HepG2 (cell line): ENCODE measurements around the gene KDM5B. TPM values are rescaled to one million over a fixed set of nuclear protein-coding genes. Genes with fewer than 3 reads are reported as not detected.

Experiments used
- ARID4A ChIP-seq: sonication (generic); formaldehyde crosslinking; IDR thresholded peaks from 2 replicates; pipeline ENCODE4 v1.5.0; 2020; ENCODE audit warnings: mild to moderate bottlenecking, missing genetic modification reagents, borderline replicate concordance
- ARNT2 ChIP-seq: sonication (generic); formaldehyde crosslinking; IDR thresholded peaks from 2 replicates; pipeline ENCODE4 v1.8.0; 2022; ENCODE audit warnings: mild to moderate bottlenecking, low read depth, missing genetic modification reagents, moderate library complexity
- ARNTL ChIP-seq: sonication (generic); formaldehyde crosslinking; IDR thresholded peaks from 2 replicates; pipeline ENCODE4 v1.4.0; 2020; ENCODE audit warnings: mild to moderate bottlenecking, missing genetic modification reagents
- ATRX ChIP-seq: sonication (generic); formaldehyde crosslinking; IDR thresholded peaks from 2 replicates; pipeline ENCODE4 v1.4.0; 2020; ENCODE audit warnings: missing genetic modification reagents, borderline replicate concordance
- BRCA1 ChIP-seq: sonication (generic); formaldehyde crosslinking; IDR thresholded peaks from 2 replicates; pipeline ENCODE4 v1.4.0; 2020; ENCODE audit warnings: missing genetic modification reagents
- CREB3 ChIP-seq: sonication (generic); formaldehyde crosslinking; IDR thresholded peaks from 2 replicates; pipeline ENCODE4 v1.5.0; 2020; ENCODE audit warnings: missing genetic modification reagents
- DRAP1 ChIP-seq: IDR thresholded peaks from 2 replicates; pipeline ENCODE4 v1.6.1; 2016; ENCODE audit warnings: missing genetic modification reagents, missing compliant biosample characterization
- ELF1 ChIP-seq: sonication (generic); formaldehyde crosslinking; IDR thresholded peaks from 2 replicates; pipeline ENCODE4 v1.4.0; 2020; ENCODE audit warnings: missing genetic modification reagents
- FOXA3 ChIP-seq: IDR thresholded peaks from 2 replicates; pipeline ENCODE4 v1.6.1; 2016; ENCODE audit warnings: missing genetic modification reagents, missing compliant biosample characterization
- FOXK2 ChIP-seq: fragments of 450-650 bp; IDR thresholded peaks from 2 replicates; pipeline ENCODE4 v1.6.1; 2016
- JUN ChIP-seq: sonication (generic); formaldehyde crosslinking; IDR thresholded peaks from 2 replicates; pipeline ENCODE4 v1.4.0; 2020; ENCODE audit warnings: mild to moderate bottlenecking, missing genetic modification reagents
- JUND ChIP-seq: sonication (generic); formaldehyde crosslinking; IDR thresholded peaks from 2 replicates; pipeline ENCODE4 v1.8.0; 2022; ENCODE audit warnings: mild to moderate bottlenecking, missing genetic modification reagents
- KLF6 ChIP-seq: IDR thresholded peaks from 2 replicates; pipeline ENCODE4 v1.8.0; 2016; ENCODE audit warnings: missing biosample characterization, missing genetic modification reagents
- MAF1 ChIP-seq: sonication (generic); formaldehyde crosslinking; IDR thresholded peaks from 2 replicates; pipeline ENCODE4 v1.5.0; 2020; ENCODE audit warnings: missing genetic modification reagents, borderline replicate concordance
- MLX ChIP-seq: IDR thresholded peaks from 2 replicates; pipeline ENCODE4 v1.6.1; 2016
- RBM22 ChIP-seq: fragments of 200-400 bp; formaldehyde crosslinking; optimal IDR thresholded peaks from 2 replicates; pipeline ENCODE3; 2017; ENCODE audit warnings: mild to moderate bottlenecking, low read length, moderate library complexity
- RBM39 ChIP-seq: fragments of 200-400 bp; formaldehyde crosslinking; IDR thresholded peaks from one replicate; pipeline ENCODE4 v1.6.1; 2018; ENCODE audit warnings: antibody characterized with exemption, mild to moderate bottlenecking, low read depth, low read length; ENCODE audit not compliant: poor library complexity, severe bottlenecking
- RFXANK ChIP-seq: IDR thresholded peaks from 2 replicates; pipeline ENCODE4 v1.6.1; 2016
- TBX3 ChIP-seq: fragments of 450-650 bp; IDR thresholded peaks from 2 replicates; pipeline ENCODE4 v1.6.1; 2017; ENCODE audit warnings: antibody characterized with exemption, mild to moderate bottlenecking, inconsistent platforms, borderline replicate concordance
- TOE1 ChIP-seq: sonication (generic); formaldehyde crosslinking; IDR thresholded peaks from 2 replicates; pipeline ENCODE4 v1.4.0; 2020; ENCODE audit warnings: mild to moderate bottlenecking, missing genetic modification reagents
- U2AF2 ChIP-seq: fragments of 200-400 bp; formaldehyde crosslinking; IDR thresholded peaks from 2 replicates; pipeline ENCODE4 v1.6.1; 2017; ENCODE audit warnings: low read depth, mild to moderate bottlenecking, low read length
- ZC3H13 ChIP-seq: sonication (generic); formaldehyde crosslinking; IDR thresholded peaks from 2 replicates; pipeline ENCODE4 v1.8.1; 2023; ENCODE audit warnings: mild to moderate bottlenecking, missing genetic modification reagents, moderate library complexity
- ZNF441 ChIP-seq: sonication (generic); formaldehyde crosslinking; IDR thresholded peaks from 2 replicates; pipeline ENCODE4 v1.7.0; 2021; ENCODE audit warnings: missing genetic modification reagents, borderline replicate concordance
- ZNF607 ChIP-seq: sonication (generic); formaldehyde crosslinking; IDR thresholded peaks from 2 replicates; pipeline ENCODE4 v1.5.1; 2020; ENCODE audit warnings: missing genetic modification reagents, mild to moderate bottlenecking, borderline replicate concordance
- ZNF703 ChIP-seq: sonication (generic); formaldehyde crosslinking; IDR thresholded peaks from 2 replicates; pipeline ENCODE4 v1.5.1; 2020; ENCODE audit warnings: missing genetic modification reagents, mild to moderate bottlenecking, moderate library complexity, borderline replicate concordance
- ZNF850 ChIP-seq: sonication (generic); formaldehyde crosslinking; conservative IDR thresholded peaks from 2 replicates; pipeline ENCODE4 v1.9.0; 2021; ENCODE audit warnings: mild to moderate bottlenecking, missing genetic modification reagents
- polyA plus RNA-seq, 8 experiments: library from polyadenylated mRNA; depleted of rRNA in 3 of 8; stranded (reverse) in 7 of 8; unstranded in 1 of 8; fragments of >200 nt; fragmentation: Illumina TruSeq in 4 of 8; extraction: Trizol in 4 of 8; gene quantifications; 2 replicates each; pipeline versions ENCODE4 v1.2.1 to v1.2.3, GENCODE V29; 2011 to 2016; ENCODE audit warnings: low read depth in 4 of 8, missing spikeins in 1 of 8, mixed read lengths in 1 of 8; ENCODE audit not compliant: insufficient read depth in 1 of 8
- total RNA-seq, 5 experiments: library from RNA; depleted of rRNA; stranded (reverse); fragments of >200 nt; fragmentation: Illumina TruSeq; extraction: Trizol; gene quantifications; 2 replicates each; pipeline ENCODE4 v1.2.3, GENCODE V29; 2016; ENCODE audit warnings: low read depth in 1 of 5

The KDM5B gene
- total and polyA plus RNA-seq, 2 of the 13 experiments (the other 11 are each of a cell fraction or from before 2014, with no cell fraction given): 34.2 to 35.4 TPM

GRCh38 chr1:202692959-202693555, 115.2 kb downstream of the KDM5B start (continued):
- TF ChIP-seq DRAP1 (CRISPR knock-in tag): peak; percentile 60; the same call in 1 of the 2 replicates
- no peak for TF ChIP-seq ELF1 (CRISPR knock-in tag)
- TF ChIP-seq ARID4A (CRISPR knock-in tag): no peak; the same call in 1 of the 2 replicates
- no peak; the same call in 1 of the 2 replicates for TF ChIP-seq MAF1 (CRISPR knock-in tag)
- peak; percentile 48; the same call in 1 of the 2 replicates for TF ChIP-seq FOXA3 (CRISPR knock-in tag)
- TF ChIP-seq RBM39: no peak
- peak; percentile 77 for TF ChIP-seq BRCA1
- no peak for TF ChIP-seq RBM22
- TF ChIP-seq JUN: no peak
- TF ChIP-seq MLX (CRISPR knock-in tag): no peak; the same call in 1 of the 2 replicates
- TF ChIP-seq ATRX (CRISPR knock-in tag): no peak
- TF ChIP-seq ARNT2 (CRISPR knock-in tag): peak; percentile 63
- no peak for TF ChIP-seq JUND (CRISPR knock-in tag)
- TF ChIP-seq RFXANK (CRISPR knock-in tag): no peak
- no peak for TF ChIP-seq FOXK2
- 0 out of 2 replicates have a peak, but pooled peaks have one; percentile 71 for TF ChIP-seq CREB3
- no peak for TF ChIP-seq TBX3
- TF ChIP-seq KLF6 (CRISPR knock-in tag): peak; percentile 98
- peak; percentile 90 for TF ChIP-seq ZNF441
- no peak for TF ChIP-seq ZC3H13 (CRISPR knock-in tag)
- no peak for TF ChIP-seq ZNF703 (CRISPR knock-in tag)
- TF ChIP-seq ZNF850 (CRISPR knock-in tag): no peak
- peak; percentile 93 for TF ChIP-seq ZNF607 (CRISPR knock-in tag)
- no peak for TF ChIP-seq TOE1 (CRISPR knock-in tag)
- TF ChIP-seq U2AF2: no peak
- TF ChIP-seq ARNTL (CRISPR knock-in tag): no peak
